KMS-11 (cell line): ENCODE results near the gene ASPRV1.

ENCODE experiments used
- H2AFZ ChIP-seq: fragments of 200-600 bp; sonication (generic); 2 replicates; pipeline ENCODE4 v1.6.1; 2016; ENCODE audit warnings: antibody characterized with exemption, mixed run types, low read depth
- H3K27ac ChIP-seq: fragments of 200-600 bp; sonication (generic); 2 replicates; pipeline ENCODE4 v1.6.1; 2016; ENCODE audit warnings: mild to moderate bottlenecking, mixed run types
- H3K27me3 ChIP-seq: fragments of 200-600 bp; sonication (generic); 2 replicates; pipeline ENCODE4 v1.6.1; 2017; ENCODE audit warnings: mild to moderate bottlenecking, low read depth, mixed run types, moderate library complexity; ENCODE audit not compliant: insufficient read depth
- H3K36me3 ChIP-seq: fragments of 200-600 bp; sonication (generic); 2 replicates; pipeline ENCODE4 v1.6.1; 2017; ENCODE audit warnings: mild to moderate bottlenecking, mixed run types; ENCODE audit not compliant: insufficient read depth
- H3K4me1 ChIP-seq: fragments of 200-600 bp; sonication (generic); 2 replicates; pipeline ENCODE4 v1.6.1; 2016; ENCODE audit warnings: mild to moderate bottlenecking, low read depth, mixed run types; ENCODE audit not compliant: poor library complexity, severe bottlenecking
- H3K4me2 ChIP-seq: fragments of 200-600 bp; sonication (generic); 2 replicates; pipeline ENCODE4 v1.7.0; 2016; ENCODE audit warnings: mild to moderate bottlenecking, mixed run types
- H3K4me3 ChIP-seq: fragments of 200-600 bp; sonication (generic); IDR thresholded peaks from 2 replicates; pipeline ENCODE4 v1.6.1; 2017; ENCODE audit warnings: low read depth, low read length, mixed read lengths; ENCODE audit not compliant: insufficient read depth
- H3K79me2 ChIP-seq: fragments of 200-600 bp; sonication (generic); 2 replicates; pipeline ENCODE4 v1.6.1; 2016; ENCODE audit warnings: low read depth, mixed run types; ENCODE audit not compliant: insufficient read depth
- H3K9ac ChIP-seq: fragments of 200-600 bp; sonication (generic); 2 replicates; pipeline ENCODE4 v1.6.1; 2016; ENCODE audit warnings: mild to moderate bottlenecking, mixed run types
- H4K20me1 ChIP-seq: fragments of 200-600 bp; sonication (generic); 2 replicates; pipeline ENCODE4 v1.6.1; 2016; ENCODE audit warnings: mild to moderate bottlenecking, mixed run types; ENCODE audit not compliant: insufficient read depth
- TF ChIP-seq, protein P1 (sequence below): fragments of 200-600 bp; sonication (generic); conservative IDR thresholded peaks from 2 replicates; pipeline ENCODE4 v1.6.1; 2017; ENCODE audit warnings: low read depth, mild to moderate bottlenecking, antibody characterized with exemption, low read length, moderate library complexity, mixed read lengths

Gene ASPRV1

DNA sequence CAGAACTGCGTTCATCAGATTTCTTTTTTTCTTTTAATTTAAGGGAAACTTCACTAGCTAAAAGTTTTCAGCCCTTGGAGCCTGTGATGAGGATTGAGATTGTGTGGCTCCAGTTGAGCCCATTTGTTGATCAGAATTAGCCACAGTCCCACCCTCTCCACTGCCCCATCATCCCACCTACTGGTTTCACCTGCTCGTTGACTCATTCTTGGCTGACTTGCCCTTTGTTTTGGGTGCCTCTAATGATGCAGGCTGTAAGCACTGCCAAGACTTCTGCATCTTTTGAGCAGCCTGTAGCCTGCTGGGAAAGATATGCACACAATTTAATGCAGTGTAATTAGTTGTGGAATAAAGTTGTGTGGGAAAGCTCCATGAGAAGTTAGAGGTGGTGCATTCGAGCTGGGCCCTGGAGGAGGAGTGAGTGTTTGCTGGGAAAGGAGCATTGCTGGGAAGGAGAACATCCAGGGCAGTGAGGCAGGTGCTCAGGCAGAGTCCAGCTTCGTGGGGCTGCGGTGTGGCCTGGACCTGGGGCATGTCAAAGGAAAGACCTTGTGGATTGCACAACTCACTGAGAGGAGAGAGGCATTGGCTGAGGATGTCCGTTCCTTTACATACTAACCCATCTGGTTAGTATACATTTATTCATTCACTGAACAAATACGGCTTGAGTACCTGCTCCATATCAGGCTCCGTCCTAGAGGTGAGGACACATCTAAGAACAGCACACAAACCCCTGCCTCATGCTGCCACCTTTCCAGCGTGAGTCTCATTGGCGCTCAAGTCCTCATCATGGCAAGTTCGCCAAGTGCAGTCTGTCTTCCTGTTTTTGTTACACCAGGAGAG is 18.2 kb downstream of the ASPRV1 start:
- Histone ChIP-seq H3K79me2 (no peaks in the 10 kb centered on the region), H4K20me1 (no peaks in the 10 kb centered on the region), H2AFZ (no peak overlapping the region), H3K27me3 (no peaks in the 10 kb centered on the region), H3K27ac (no peak overlapping the region), H3K9ac (no peak overlapping the region), H3K4me3 (no peak overlapping the region), H3K4me2 (no peak overlapping the region), H3K36me3 (no peaks in the 10 kb centered on the region), H3K4me1 (peaks cover 9% of the 10 kb centered on the region)
- TF ChIP-seq, protein P1, sequence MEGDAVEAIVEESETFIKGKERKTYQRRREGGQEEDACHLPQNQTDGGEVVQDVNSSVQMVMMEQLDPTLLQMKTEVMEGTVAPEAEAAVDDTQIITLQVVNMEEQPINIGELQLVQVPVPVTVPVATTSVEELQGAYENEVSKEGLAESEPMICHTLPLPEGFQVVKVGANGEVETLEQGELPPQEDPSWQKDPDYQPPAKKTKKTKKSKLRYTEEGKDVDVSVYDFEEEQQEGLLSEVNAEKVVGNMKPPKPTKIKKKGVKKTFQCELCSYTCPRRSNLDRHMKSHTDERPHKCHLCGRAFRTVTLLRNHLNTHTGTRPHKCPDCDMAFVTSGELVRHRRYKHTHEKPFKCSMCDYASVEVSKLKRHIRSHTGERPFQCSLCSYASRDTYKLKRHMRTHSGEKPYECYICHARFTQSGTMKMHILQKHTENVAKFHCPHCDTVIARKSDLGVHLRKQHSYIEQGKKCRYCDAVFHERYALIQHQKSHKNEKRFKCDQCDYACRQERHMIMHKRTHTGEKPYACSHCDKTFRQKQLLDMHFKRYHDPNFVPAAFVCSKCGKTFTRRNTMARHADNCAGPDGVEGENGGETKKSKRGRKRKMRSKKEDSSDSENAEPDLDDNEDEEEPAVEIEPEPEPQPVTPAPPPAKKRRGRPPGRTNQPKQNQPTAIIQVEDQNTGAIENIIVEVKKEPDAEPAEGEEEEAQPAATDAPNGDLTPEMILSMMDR = no peak

DNA sequence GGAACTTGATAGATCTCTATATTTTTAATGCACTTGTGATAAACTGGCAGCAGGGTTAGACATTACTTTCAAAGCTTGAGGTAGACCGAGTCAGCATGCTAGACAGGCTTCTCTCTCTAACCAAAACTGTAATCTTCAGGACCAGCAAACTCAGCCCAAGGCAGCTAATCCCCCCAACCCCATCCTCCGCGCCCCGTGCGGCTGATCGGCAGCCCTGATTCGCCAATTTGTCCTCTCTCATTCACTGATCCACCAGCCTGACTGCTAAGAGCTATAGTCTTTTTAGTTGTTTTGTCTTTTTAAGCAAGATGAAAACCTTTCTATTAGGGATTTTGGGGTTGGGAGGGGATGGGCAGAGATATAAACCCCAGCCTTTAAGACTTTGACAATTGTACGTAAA is 20.7 kb downstream of the ASPRV1 start:
- Histone ChIP-seq H3K9ac (no peak overlapping the region), H3K4me2 (no peak overlapping the region), H3K27me3 (no peaks in the 10 kb centered on the region), H3K36me3 (no peaks in the 10 kb centered on the region), H3K79me2 (no peaks in the 10 kb centered on the region), H3K27ac (no peak overlapping the region), H4K20me1 (no peaks in the 10 kb centered on the region), H3K4me3 (no peak overlapping the region), H2AFZ (no peak overlapping the region), H3K4me1 (no peaks in the 10 kb centered on the region)
- TF ChIP-seq, protein P1 = no peak

DNA sequence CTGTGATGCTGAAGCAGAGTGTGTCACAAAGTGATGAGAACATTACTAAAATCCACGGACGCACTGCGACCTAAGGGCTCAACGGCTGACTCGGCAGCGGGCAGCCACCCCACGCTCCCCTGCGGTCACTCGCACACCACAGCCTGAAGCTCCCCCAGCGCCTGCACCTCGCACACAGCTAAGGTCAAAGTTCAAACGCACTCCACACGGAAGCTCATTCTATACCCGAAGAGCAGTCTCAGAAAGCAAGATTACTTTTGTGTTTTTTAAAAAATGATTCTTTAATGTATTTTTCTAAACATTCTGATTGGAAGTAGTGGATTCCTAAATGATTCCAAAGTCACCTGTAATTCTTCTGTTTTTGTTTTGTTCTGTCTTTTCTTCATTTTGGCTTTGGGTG is 21.7 kb downstream of the ASPRV1 start:
- H3K36me3 ChIP-seq = no peaks in the 10 kb centered on the region
- H3K27me3 ChIP-seq = no peaks in the 10 kb centered on the region
- H3K4me1 ChIP-seq = no peaks in the 10 kb centered on the region
- TF ChIP-seq, protein P1 = no peak
- H3K9ac ChIP-seq = no peak overlapping the region
- no peak overlapping the region for H3K4me2 ChIP-seq
- no peaks in the 10 kb centered on the region for H3K79me2 ChIP-seq
- no peak overlapping the region for H2AFZ ChIP-seq
- H4K20me1 ChIP-seq = no peaks in the 10 kb centered on the region
- H3K4me3 ChIP-seq = no peak overlapping the region
- no peak overlapping the region for H3K27ac ChIP-seq

DNA sequence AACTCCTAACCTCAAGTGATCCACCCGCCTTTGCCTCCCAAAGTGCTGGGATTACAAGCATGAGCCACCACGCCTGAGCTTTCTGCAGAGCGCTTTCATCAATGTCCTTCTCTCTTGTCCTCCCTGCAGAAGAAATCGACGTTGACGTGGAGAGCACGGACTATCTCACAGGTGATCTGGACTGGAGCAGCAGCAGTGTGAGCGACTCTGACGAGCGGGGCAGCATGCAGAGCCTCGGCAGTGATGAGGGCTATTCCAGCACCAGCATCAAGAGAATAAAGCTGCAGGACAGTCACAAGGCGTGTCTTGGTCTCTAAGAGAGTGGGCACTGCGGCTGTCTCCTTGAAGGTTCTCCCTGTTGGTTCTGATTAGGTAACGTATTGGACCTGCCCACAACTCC is 23.5 kb downstream of the ASPRV1 start:
- Histone ChIP-seq H4K20me1 (no peaks in the 10 kb centered on the region), H3K4me1 (peaks cover 10% of the 10 kb centered on the region), H3K4me2 (no peak overlapping the region), H3K79me2 (no peaks in the 10 kb centered on the region), H3K4me3 (no peak overlapping the region), H2AFZ (no peak overlapping the region), H3K27ac (no peak overlapping the region), H3K9ac (no peak overlapping the region), H3K27me3 (no peaks in the 10 kb centered on the region), H3K36me3 (no peaks in the 10 kb centered on the region)
- TF ChIP-seq, protein P1 = no peak
